B cell (primary cell): ENCODE measurements around the gene NCBP1.

Source experiments
- EZH2 ChIP-seq: IDR thresholded peaks from 2 replicates; pipeline ENCODE4 v1.6.1; 2012; ENCODE audit warnings: borderline replicate concordance, low read depth, mild to moderate bottlenecking, moderate library complexity, low read length; ENCODE audit not compliant: insufficient read depth, poor library complexity, severe bottlenecking
- TF ChIP-seq, protein P1 (sequence below): fragments of 200-600 bp; IDR thresholded peaks from one replicate; pipeline ENCODE4 v1.8.0; 2022; ENCODE audit warnings: antibody characterized with exemption, mild to moderate bottlenecking

DNA sequence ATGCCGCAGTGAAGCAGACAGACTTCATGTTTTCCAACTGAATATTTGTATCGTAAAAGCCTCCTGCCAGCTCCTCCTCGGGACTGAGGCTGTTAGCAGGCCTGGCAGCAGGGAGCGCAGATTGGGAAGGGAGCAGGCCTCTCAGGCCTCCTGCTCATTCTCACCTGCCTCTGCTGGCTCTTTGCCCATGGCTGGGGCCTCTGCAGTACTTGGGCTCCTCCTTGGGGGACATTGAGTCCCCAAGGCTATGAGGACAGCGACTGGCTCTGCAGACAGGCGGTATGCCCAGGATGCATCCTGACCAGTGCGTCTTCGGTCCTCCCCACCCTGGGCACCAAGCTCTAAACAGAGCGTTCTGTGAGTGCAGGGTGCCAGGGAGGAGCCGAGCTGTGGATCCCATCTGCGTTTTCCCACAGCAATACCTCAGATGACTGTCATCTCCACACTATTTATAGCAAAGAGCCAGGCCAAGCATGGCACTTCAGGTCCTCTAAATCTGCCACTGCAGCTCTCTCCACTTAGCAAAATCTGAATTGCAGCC is 39.2 kb upstream of the NCBP1 start:
- TF ChIP-seq, protein P1, sequence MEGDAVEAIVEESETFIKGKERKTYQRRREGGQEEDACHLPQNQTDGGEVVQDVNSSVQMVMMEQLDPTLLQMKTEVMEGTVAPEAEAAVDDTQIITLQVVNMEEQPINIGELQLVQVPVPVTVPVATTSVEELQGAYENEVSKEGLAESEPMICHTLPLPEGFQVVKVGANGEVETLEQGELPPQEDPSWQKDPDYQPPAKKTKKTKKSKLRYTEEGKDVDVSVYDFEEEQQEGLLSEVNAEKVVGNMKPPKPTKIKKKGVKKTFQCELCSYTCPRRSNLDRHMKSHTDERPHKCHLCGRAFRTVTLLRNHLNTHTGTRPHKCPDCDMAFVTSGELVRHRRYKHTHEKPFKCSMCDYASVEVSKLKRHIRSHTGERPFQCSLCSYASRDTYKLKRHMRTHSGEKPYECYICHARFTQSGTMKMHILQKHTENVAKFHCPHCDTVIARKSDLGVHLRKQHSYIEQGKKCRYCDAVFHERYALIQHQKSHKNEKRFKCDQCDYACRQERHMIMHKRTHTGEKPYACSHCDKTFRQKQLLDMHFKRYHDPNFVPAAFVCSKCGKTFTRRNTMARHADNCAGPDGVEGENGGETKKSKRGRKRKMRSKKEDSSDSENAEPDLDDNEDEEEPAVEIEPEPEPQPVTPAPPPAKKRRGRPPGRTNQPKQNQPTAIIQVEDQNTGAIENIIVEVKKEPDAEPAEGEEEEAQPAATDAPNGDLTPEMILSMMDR = no peak
- no peak for TF ChIP-seq EZH2
